Neural progenitor cell (in vitro differentiated cells): Measurements from ENCODE around the gene ACOT7. TPM values are rescaled to one million over a fixed set of nuclear protein-coding genes. Genes with fewer than 3 reads are reported as not detected.

Source experiments
- DNase-seq: peaks from one replicate; pipeline ENCODE4 v3.0.0-alpha.2; 2016; ENCODE audit warnings: low spot score
- H2AFZ ChIP-seq: fragments of 200-600 bp; sonication (generic); replicated peaks from 2 replicates; pipeline ENCODE4 v1.6.1; 2016; ENCODE audit warnings: antibody characterized with exemption
- H3F3A ChIP-seq: fragments of 200-600 bp; sonication (generic); 2 replicates; pipeline ENCODE4 v1.6.1; 2016; ENCODE audit warnings: antibody characterized with exemption, low read depth
- H3K27ac ChIP-seq: fragments of 200-600 bp; sonication (generic); 2 replicates; pipeline ENCODE4 v1.5.1; 2016; ENCODE audit warnings: mild to moderate bottlenecking
- H3K27me3 ChIP-seq: fragments of 200-600 bp; sonication (generic); 2 replicates; pipeline ENCODE4 v1.6.1; 2016; ENCODE audit warnings: mild to moderate bottlenecking, moderate library complexity
- H3K36me3 ChIP-seq: fragments of 200-600 bp; sonication (generic); 2 replicates; pipeline ENCODE4 v1.5.1; 2016
- H3K4me1 ChIP-seq: fragments of 200-600 bp; sonication (generic); 2 replicates; pipeline ENCODE4 v1.6.1; 2016; ENCODE audit warnings: mixed run types
- H3K4me2 ChIP-seq: fragments of 200-600 bp; sonication (generic); 2 replicates; pipeline ENCODE4 v1.6.1; 2016
- H3K4me3 ChIP-seq: fragments of 200-600 bp; sonication (generic); 2 replicates; pipeline ENCODE4 v1.5.1; 2016
- H3K79me2 ChIP-seq: fragments of 200-600 bp; sonication (generic); 2 replicates; pipeline ENCODE4 v1.6.1; 2016; ENCODE audit warnings: low read depth
- H3K9ac ChIP-seq: fragments of 200-600 bp; sonication (generic); 2 replicates; pipeline ENCODE4 v1.6.1; 2016
- H3K9me3 ChIP-seq: fragments of 200-600 bp; sonication (generic); 2 replicates; pipeline ENCODE4 v1.5.1; 2016; ENCODE audit warnings: low read depth
- H4K20me1 ChIP-seq: fragments of 200-600 bp; sonication (generic); 2 replicates; pipeline ENCODE4 v1.6.1; 2016; ENCODE audit warnings: low read depth
- H3K27ac Mint-ChIP-seq: 3 replicates; pipeline ENCODE4 v1.8.0; 2021; ENCODE audit warnings: mixed read lengths
- H3K27me3 Mint-ChIP-seq: 2 replicates; pipeline ENCODE4 v1.8.0; 2022; ENCODE audit warnings: low read depth, mild to moderate bottlenecking, inconsistent platforms, moderate library complexity, mixed read lengths; ENCODE audit not compliant: insufficient read depth
- H3K36me3 Mint-ChIP-seq: 3 replicates; pipeline ENCODE4 v1.8.0; 2021; ENCODE audit warnings: mixed read lengths
- H3K4me1 Mint-ChIP-seq: 3 replicates; pipeline ENCODE4 v1.8.0; 2021; ENCODE audit warnings: mixed read lengths
- H3K4me3 Mint-ChIP-seq: 3 replicates; pipeline ENCODE4 v1.8.0; 2021; ENCODE audit warnings: mild to moderate bottlenecking, moderate library complexity, mixed read lengths
- H3K9me3 Mint-ChIP-seq: 3 replicates; pipeline ENCODE4 v1.8.0; 2020; ENCODE audit warnings: mixed read lengths
- EZH2 ChIP-seq: fragments of 200-600 bp; sonication (generic); IDR thresholded peaks from 2 replicates; pipeline ENCODE4 v1.6.1; 2017; ENCODE audit warnings: antibody characterized with exemption, mild to moderate bottlenecking, moderate library complexity
- EZH2phosphoT487 ChIP-seq: fragments of 200-600 bp; sonication (generic); IDR thresholded peaks from 2 replicates; pipeline ENCODE4 v1.6.1; 2017; ENCODE audit warnings: antibody characterized with exemption
- total RNA-seq: library from RNA; depleted of rRNA; stranded (reverse); fragments of >200 nt; gene quantifications from 2 replicates; pipeline ENCODE4 v1.2.3, GENCODE V29; 2015; ENCODE audit warnings: low replicate concordance
- TF ChIP-seq, protein P1 (sequence below): fragments of 200-600 bp; sonication (generic); IDR thresholded peaks from 2 replicates; pipeline ENCODE4 v1.5.1; 2017; ENCODE audit warnings: antibody characterized with exemption, mild to moderate bottlenecking

Gene ACOT7
- total RNA-seq, 1 donor from 2014 or later, result 19.6 TPM

DNA sequence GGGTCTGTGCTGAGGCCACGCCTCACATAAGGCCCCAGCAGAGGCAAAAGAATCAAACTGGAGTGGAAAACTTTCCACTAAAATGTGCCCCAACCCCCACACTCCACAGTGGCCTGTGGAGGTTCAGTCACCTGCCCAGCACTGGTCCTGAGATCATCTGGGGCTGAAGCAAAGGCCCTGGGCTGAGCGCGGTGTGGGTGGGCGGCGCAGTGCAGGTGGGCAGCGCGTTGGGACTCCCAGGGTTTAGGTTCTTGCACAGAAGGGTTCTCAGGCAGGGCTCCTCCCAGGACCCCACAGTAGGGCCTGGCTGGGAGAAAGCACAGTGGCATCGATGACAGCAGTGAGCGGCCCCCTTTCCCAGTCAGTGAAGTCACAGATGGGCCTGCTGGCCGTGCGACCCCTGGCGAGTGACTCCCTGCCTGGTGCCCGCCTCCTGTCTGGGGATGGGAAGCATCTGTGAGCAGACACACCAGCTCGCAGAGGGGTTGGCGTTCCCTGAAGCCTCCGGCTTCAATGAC lies 118.9 kb downstream of the ACOT7 start:
- no peaks in the 10 kb centered on the region for H3K9me3 ChIP-seq
- Mint-ChIP-seq H3K27me3 (peaks cover 8% of the 10 kb centered on the region), H3K4me3 (no peak overlapping the region), H3K4me1 (peaks cover 70% of the 10 kb centered on the region), H3K36me3 (peaks cover 4% of the 10 kb centered on the region), H3K27ac (peak overlapping the region; percentile 29), H3K9me3 (no peaks in the 10 kb centered on the region)
- no peaks in the 10 kb centered on the region for H3K36me3 ChIP-seq
- H3K4me2 ChIP-seq, result no peak overlapping the region
- no peaks in the 10 kb centered on the region for H3K79me2 ChIP-seq
- no peak overlapping the region for H3K9ac ChIP-seq
- H2AFZ ChIP-seq, result no peak overlapping the region
- no peak overlapping the region for H3K27ac ChIP-seq
- peaks cover 28% of the 10 kb centered on the region for H4K20me1 ChIP-seq
- DNase-seq, result no peak
- no peak overlapping the region for H3K4me3 ChIP-seq
- H3F3A ChIP-seq, result peaks cover 13% of the 10 kb centered on the region
- H3K27me3 ChIP-seq, result no peaks in the 10 kb centered on the region
- TF ChIP-seq EZH2phosphoT487, result no peak
- TF ChIP-seq, protein P1, sequence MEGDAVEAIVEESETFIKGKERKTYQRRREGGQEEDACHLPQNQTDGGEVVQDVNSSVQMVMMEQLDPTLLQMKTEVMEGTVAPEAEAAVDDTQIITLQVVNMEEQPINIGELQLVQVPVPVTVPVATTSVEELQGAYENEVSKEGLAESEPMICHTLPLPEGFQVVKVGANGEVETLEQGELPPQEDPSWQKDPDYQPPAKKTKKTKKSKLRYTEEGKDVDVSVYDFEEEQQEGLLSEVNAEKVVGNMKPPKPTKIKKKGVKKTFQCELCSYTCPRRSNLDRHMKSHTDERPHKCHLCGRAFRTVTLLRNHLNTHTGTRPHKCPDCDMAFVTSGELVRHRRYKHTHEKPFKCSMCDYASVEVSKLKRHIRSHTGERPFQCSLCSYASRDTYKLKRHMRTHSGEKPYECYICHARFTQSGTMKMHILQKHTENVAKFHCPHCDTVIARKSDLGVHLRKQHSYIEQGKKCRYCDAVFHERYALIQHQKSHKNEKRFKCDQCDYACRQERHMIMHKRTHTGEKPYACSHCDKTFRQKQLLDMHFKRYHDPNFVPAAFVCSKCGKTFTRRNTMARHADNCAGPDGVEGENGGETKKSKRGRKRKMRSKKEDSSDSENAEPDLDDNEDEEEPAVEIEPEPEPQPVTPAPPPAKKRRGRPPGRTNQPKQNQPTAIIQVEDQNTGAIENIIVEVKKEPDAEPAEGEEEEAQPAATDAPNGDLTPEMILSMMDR, result no peak
- no peak for TF ChIP-seq EZH2
- peaks cover 22% of the 10 kb centered on the region for H3K4me1 ChIP-seq

DNA sequence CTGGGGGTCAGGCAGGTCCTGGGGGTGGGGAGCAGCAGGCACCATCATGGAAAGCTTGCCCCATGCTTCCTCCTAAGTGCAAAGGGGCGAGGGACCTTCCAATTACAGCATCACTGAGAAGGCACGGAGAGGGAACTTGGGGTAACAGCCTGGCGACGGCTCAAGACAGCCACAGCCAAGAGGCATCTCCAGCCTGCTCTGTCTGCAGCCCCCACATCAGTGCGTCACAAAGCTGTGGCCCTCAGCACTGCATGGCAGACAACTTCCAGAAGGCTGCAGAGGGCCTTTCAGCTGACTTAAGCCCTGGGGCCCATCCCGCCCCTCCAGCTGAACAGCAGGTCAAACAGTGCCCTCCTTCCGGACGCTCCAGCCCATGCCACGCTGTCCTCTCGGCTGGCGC lies 119.5 kb downstream of the ACOT7 start:
- Histone ChIP-seq H3F3A (peaks cover 13% of the 10 kb centered on the region), H3K79me2 (no peaks in the 10 kb centered on the region), H3K36me3 (no peaks in the 10 kb centered on the region), H3K27ac (no peak overlapping the region), H3K4me3 (no peak overlapping the region), H3K9me3 (no peaks in the 10 kb centered on the region), H2AFZ (no peak overlapping the region), H3K27me3 (no peaks in the 10 kb centered on the region), H4K20me1 (peaks cover 28% of the 10 kb centered on the region), H3K4me2 (no peak overlapping the region), H3K9ac (no peak overlapping the region), H3K4me1 (peaks cover 22% of the 10 kb centered on the region)
- Mint-ChIP-seq H3K27me3 (peaks cover 8% of the 10 kb centered on the region), H3K4me1 (peaks cover 70% of the 10 kb centered on the region), H3K27ac (no peak overlapping the region), H3K4me3 (no peak overlapping the region), H3K36me3 (peaks cover 4% of the 10 kb centered on the region), H3K9me3 (no peaks in the 10 kb centered on the region)
- peak; percentile 1 for DNase-seq
- TF ChIP-seq EZH2phosphoT487 (no peak), EZH2 (no peak)
- TF ChIP-seq, protein P1, result no peak

- Mint-ChIP-seq H3K27ac (peak overlapping the region; percentile 82), H3K4me3 (peak overlapping the region; percentile 35), H3K4me1 (peaks cover 70% of the 10 kb centered on the region), H3K36me3 (peaks cover under 1% of the 10 kb centered on the region), H3K9me3 (no peaks in the 10 kb centered on the region), H3K27me3 (peaks cover 6% of the 10 kb centered on the region)
- Histone ChIP-seq H3K4me3 (no peak overlapping the region), H3K27me3 (no peaks in the 10 kb centered on the region), H2AFZ (no peak overlapping the region), H3K4me1 (peaks cover 25% of the 10 kb centered on the region), H3K27ac (no peak overlapping the region), H3K9ac (no peak overlapping the region), H3K79me2 (no peaks in the 10 kb centered on the region), H3K4me2 (no peak overlapping the region), H4K20me1 (peaks cover 28% of the 10 kb centered on the region), H3K9me3 (no peaks in the 10 kb centered on the region), H3F3A (peaks cover 13% of the 10 kb centered on the region), H3K36me3 (no peaks in the 10 kb centered on the region)
- DNase-seq, result peak; percentile 18
- TF ChIP-seq EZH2, result no peak
- TF ChIP-seq EZH2phosphoT487, result no peak
- TF ChIP-seq, protein P1, result no peak
These were observed 120.1 kb downstream of the ACOT7 start for GRCh38 chr1:6273380-6273891.
